GM21786 (cell line): ENCODE measurements around the gene MCEMP1.

ENCODE experiments used
- ATAC-seq: cut with Tn5 transposase; IDR thresholded peaks from one replicate; pipeline ENCODE4 v1.9.1; 2021; ENCODE audit not compliant: unreplicated experiment

MCEMP1 gene

GRCh38 chr19:7720351-7720750 lies 43.5 kb downstream of the MCEMP1 start:
- no peak for ATAC-seq

DNA sequence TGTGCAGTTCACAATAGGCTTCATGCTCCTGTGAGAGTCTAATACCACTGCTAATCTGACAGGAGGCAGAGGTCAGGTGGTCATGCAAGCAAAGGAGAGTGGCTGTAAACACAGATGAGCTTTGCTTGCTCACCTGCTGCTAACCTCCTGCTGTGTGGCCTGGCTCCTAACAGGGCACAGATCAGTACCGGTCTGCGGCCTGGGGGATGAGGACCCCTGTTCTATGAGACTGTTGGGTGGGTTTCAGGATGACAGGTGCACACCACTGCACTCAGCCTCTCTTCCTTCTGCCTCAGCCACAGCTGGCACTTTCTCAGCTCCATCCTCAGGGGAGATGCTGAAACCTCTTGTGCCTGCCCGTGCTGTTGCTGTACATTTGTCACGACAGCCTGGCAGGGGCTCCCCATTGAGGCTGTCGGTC lies 45.4 kb downstream of the MCEMP1 start:
- ATAC-seq, result no peak

DNA sequence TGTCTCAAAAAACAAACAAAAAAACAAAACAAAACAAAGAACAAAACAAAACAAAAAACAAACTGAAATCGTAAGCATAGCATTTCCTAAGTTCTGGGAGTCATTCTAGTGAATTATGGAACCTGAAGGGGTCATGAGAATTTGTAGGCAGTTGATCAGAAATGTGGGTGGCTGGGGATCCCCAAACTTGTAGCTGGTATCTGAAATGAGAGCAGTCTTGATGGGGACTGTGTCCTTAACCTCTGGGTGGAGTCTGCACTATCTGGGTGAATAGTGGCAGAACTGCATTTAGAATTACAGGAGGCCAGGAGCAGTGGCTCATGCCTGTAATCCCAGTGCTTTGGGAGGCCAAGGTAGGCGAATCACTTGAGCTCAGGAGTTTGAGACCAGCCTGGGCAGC lies 48.9 kb downstream of the MCEMP1 start:
- ATAC-seq, result no peak

- no peak for ATAC-seq
Observed at GRCh38 chr19:7729211-7729610, 52.3 kb downstream of the MCEMP1 start.
